HL-60 (cell line): ENCODE measurements around the gene RCC2.

ENCODE experiments used
- DNase-seq, 2 experiments: peaks; one replicate each; pipeline ENCODE4 v3.0.0-alpha.2; 2010 to 2020; ENCODE audit warnings: low read depth in 1 of 2, low spot score in 1 of 2
- H3K27ac ChIP-seq: fragments of 250-450 bp; sonication (Bioruptor Pico); replicated peaks from 2 replicates; pipeline ENCODE4 v1.5.1; 2020; ENCODE audit warnings: mild to moderate bottlenecking, moderate library complexity
- H3K27me3 ChIP-seq: fragments of 250-450 bp; sonication (Bioruptor Pico); 2 replicates; pipeline ENCODE4 v1.5.1; 2021; ENCODE audit warnings: mild to moderate bottlenecking, moderate library complexity; ENCODE audit not compliant: insufficient read depth, poor library complexity, severe bottlenecking
- H3K4me3 ChIP-seq: replicated peaks from 2 replicates; pipeline ENCODE4 v1.5.1; 2011; ENCODE audit warnings: mild to moderate bottlenecking, control low read depth, low read length; ENCODE audit not compliant: insufficient read depth
- GABPA ChIP-seq: IDR thresholded peaks from 2 replicates; pipeline ENCODE4 v1.6.1; 2012; ENCODE audit warnings: low read depth
- POLR2AphosphoS5 ChIP-seq: IDR thresholded peaks from 2 replicates; pipeline ENCODE4 v1.6.1; 2012; ENCODE audit warnings: low read depth
- SPI1 ChIP-seq: IDR thresholded peaks from 2 replicates; pipeline ENCODE4 v1.6.1; 2012; ENCODE audit warnings: low read depth, mild to moderate bottlenecking, borderline replicate concordance
- TF ChIP-seq, protein P1 (sequence below): IDR thresholded peaks from 2 replicates; pipeline ENCODE4 v1.6.1; 2012; ENCODE audit warnings: low read depth; ENCODE audit not compliant: insufficient replicate concordance
- TF ChIP-seq, protein P2 (sequence below): IDR thresholded peaks from one replicate; pipeline ENCODE4 v1.5.1; 2011; ENCODE audit warnings: low read length, control low read depth, inconsistent platforms; ENCODE audit not compliant: insufficient read depth

Gene RCC2

DNA sequence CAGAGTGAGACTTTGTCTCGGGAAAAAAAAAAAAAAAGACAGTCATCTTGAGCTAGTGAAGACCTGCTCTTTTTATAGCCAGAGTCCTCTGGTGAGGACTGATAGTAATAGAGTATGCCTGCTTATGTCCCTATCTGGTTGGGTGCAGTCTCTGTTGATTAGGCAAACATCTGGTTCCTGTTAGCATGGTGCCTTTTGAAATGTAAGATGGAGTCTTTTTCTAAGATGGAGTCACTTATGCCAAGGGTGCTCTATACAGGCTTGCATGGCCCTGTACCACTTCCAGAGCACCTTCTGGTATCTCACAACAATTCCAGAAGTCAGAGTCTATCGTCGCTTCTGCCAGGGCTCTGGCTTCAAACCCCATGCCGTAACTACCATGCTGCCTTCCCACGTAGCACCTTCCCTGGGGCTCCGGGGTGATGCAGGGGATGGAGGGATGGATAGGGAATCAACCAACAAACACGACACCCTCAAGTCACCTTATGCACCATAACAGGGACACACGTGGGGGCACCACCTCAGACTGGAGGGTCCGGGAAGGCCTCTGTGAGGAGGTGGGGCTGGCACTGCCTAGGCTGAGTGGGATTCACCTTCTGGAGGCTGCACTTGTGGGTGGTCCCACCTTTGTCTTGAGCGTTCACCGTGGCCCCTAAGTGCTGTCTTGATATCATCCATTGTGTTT is 79.1 kb downstream of the RCC2 start:
- Histone ChIP-seq H3K27me3 (no peaks in the 10 kb centered on the region), H3K27ac (no peak overlapping the region), H3K4me3 (no peak overlapping the region)
- TF ChIP-seq GABPA (no peak), POLR2AphosphoS5 (no peak), SPI1 (no peak)
- TF ChIP-seq, protein P1, sequence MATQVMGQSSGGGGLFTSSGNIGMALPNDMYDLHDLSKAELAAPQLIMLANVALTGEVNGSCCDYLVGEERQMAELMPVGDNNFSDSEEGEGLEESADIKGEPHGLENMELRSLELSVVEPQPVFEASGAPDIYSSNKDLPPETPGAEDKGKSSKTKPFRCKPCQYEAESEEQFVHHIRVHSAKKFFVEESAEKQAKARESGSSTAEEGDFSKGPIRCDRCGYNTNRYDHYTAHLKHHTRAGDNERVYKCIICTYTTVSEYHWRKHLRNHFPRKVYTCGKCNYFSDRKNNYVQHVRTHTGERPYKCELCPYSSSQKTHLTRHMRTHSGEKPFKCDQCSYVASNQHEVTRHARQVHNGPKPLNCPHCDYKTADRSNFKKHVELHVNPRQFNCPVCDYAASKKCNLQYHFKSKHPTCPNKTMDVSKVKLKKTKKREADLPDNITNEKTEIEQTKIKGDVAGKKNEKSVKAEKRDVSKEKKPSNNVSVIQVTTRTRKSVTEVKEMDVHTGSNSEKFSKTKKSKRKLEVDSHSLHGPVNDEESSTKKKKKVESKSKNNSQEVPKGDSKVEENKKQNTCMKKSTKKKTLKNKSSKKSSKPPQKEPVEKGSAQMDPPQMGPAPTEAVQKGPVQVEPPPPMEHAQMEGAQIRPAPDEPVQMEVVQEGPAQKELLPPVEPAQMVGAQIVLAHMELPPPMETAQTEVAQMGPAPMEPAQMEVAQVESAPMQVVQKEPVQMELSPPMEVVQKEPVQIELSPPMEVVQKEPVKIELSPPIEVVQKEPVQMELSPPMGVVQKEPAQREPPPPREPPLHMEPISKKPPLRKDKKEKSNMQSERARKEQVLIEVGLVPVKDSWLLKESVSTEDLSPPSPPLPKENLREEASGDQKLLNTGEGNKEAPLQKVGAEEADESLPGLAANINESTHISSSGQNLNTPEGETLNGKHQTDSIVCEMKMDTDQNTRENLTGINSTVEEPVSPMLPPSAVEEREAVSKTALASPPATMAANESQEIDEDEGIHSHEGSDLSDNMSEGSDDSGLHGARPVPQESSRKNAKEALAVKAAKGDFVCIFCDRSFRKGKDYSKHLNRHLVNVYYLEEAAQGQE: no peak
- TF ChIP-seq, protein P2, sequence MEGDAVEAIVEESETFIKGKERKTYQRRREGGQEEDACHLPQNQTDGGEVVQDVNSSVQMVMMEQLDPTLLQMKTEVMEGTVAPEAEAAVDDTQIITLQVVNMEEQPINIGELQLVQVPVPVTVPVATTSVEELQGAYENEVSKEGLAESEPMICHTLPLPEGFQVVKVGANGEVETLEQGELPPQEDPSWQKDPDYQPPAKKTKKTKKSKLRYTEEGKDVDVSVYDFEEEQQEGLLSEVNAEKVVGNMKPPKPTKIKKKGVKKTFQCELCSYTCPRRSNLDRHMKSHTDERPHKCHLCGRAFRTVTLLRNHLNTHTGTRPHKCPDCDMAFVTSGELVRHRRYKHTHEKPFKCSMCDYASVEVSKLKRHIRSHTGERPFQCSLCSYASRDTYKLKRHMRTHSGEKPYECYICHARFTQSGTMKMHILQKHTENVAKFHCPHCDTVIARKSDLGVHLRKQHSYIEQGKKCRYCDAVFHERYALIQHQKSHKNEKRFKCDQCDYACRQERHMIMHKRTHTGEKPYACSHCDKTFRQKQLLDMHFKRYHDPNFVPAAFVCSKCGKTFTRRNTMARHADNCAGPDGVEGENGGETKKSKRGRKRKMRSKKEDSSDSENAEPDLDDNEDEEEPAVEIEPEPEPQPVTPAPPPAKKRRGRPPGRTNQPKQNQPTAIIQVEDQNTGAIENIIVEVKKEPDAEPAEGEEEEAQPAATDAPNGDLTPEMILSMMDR: no peak
- DNase-seq: no peak

DNA sequence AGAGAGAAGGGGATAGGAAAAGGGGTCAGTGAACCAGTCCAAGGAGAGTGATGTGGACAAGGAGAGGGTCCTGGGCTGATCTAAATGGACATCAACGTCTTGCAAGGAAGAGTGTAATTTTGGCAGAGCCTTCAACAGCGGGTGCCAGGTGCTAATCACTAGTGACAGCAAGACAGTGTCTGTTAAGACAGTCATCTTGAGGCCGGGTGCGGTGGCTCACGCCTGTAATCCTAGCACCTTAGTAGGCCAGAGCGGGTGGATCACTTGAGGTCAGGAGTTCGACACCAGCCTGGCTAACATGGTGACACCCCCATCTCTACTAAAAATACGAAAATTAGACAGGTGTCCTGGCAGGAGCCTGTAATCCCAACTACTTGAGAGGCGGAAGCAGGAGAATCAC is 79.7 kb downstream of the RCC2 start:
- no peak for DNase-seq
- Histone ChIP-seq H3K4me3 (no peak overlapping the region), H3K27ac (no peak overlapping the region), H3K27me3 (no peaks in the 10 kb centered on the region)
- no peak for TF ChIP-seq POLR2AphosphoS5
- TF ChIP-seq, protein P1: no peak
- no peak for TF ChIP-seq SPI1
- TF ChIP-seq, protein P2: no peak
- TF ChIP-seq GABPA: no peak

DNA sequence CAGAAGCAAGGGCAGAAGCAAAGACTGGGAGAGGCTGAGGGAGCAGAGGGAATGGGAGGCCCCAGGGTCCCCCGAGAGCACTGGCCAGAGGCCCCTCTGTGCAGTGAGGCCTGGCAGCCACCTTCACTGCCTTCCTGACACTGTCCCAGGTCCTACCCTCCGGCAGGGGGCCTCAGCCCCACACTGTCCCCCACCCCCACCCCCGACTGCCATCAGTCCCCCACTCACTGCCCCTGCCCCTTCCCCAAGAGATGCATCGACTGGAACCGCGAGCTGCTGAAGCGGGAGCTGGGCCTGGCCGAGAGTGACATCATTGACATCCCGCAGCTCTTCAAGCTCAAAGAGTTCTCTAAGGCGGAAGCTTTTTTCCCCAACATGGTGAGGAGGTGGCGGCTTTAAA is 80.4 kb downstream of the RCC2 start:
- no peak for TF ChIP-seq POLR2AphosphoS5
- TF ChIP-seq, protein P1: no peak
- TF ChIP-seq GABPA: no peak
- no peak for TF ChIP-seq SPI1
- TF ChIP-seq, protein P2: no peak
- H3K4me3 ChIP-seq: no peak overlapping the region
- no peaks in the 10 kb centered on the region for H3K27me3 ChIP-seq
- no peak overlapping the region for H3K27ac ChIP-seq
- no peak for DNase-seq
